GM19467 (cell line): Measurements from ENCODE around the gene PEX3.
A peak's percentile ranks its signal among the peaks of the same experiment; 100 is the strongest.

Experiments
- ATAC-seq: cut with Tn5 transposase; IDR thresholded peaks from one replicate; pipeline ENCODE4 v1.9.1; 2021; ENCODE audit warnings: mild to moderate bottlenecking, moderate library complexity; ENCODE audit not compliant: unreplicated experiment

The PEX3 gene

DNA sequence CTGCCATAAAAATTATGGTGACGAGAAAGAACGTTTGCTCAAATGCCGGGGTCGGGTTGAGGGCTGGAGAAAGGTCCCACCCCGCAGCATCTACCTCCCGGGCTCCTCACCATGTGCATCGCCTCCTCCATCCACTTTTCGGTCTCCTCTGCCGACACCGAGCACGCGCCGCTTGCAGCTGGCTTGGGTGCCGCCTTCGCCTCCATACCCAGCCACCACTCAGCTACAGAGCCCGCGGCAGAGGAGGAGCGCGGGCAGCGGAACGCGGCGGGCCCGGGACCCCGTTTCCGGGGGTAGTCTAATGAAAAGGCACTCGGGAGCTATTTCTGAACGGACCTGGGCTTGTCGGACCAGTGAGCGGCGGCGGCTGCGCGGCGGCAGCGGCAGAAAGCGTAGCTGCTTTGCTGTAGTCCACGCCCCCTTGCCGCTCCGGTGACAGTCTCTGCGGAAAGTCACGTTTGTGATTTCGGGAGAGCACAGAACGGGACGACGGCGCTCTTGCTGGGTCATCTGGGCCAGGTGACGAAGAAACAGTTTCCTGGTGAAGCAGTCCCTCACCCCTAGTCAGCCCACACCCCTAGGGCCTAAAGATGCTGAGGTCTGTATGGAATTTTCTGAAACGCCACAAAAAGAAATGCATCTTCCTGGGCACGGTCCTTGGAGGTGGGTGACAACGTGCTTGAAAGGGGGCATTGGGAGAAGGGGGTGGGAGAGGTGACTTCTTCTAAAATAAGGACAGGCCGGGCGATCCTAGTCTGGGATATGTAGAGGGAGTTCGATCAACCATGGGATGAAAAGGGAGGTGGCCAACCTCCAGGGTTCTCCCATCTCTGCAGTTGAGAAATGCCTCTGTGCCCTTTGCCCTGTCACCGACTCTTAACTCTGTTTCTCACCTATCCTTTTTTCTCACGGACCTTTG, at the start of gene PEX3, which contains the start of gene ADAT2:
TSS of gene PEX3 (plus strand) at position 353 of the 919 bp plus-strand sequence. CDS start at position 591, 238 bp downstream.
TSS of gene ADAT2 (minus strand) at position 243 of the 919 bp plus-strand sequence. CDS start at position 206, 37 bp downstream.
- peak; percentile 98 for ATAC-seq

GRCh38 chr6:143401068-143401446, 49.5 kb upstream of the PEX3 start:
- ATAC-seq: no peak

DNA sequence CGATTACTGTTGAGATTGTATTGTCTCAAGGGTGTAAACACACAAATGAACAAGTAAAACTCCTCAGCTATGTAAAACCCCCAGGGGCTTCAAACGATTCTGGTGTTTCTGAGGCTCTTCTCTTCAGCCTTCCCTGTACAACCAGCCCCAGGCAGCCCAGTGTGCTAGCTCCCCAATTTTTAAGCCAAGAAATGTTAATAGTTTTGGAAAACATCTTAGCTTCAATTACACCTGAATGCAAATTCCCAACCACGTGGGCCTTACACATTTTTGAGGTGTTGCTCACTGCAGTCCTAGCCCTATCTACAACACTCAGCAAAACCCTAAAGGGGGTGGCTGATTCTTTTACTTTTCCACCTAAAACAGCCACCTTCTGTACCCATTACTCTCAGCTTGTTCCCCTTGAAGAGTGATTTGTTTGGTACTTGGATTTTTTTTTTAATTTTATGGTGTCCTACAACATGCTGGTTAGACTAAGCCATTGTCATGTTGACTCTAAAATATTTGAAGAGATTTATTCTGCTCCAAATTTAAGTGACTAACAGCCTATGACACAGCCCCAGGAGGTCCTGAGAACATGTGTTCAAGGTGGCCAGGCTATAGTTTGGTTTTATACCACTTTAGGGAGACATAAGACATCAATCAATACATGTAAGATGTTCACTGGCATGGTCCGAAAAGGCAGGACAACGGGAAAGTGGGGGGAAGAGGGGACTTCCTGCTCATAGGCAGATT, 48.8 kb upstream of the PEX3 start:
- no peak for ATAC-seq

DNA sequence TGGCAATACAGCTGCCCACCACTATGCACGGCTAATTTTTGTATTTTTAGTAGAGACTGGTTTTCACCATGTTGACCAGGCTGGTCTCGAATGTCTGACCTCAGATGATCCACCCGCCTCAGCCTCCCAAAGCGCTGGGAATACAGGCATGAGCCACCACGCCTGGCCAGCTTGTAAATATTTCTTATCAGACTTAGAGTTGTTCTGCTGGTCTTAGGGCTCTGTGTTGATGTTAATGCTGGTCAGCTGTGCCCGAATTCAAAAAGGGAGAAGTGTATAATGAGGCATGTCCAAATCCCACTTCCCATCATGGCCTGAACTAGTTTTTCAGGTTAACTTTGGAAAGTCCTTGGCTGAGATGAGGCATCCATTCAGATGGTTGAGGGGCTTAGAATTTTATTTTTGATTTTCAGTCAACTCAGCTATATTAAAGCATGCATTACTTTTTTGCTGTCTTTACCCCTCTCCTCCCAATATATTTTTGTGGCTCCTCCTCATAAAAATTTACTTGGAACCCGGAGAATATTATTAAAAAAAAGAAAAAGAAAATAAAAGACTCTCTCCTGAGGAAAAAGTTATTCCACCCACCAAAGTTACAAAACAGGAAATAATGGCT, 47.8 kb upstream of the PEX3 start:
- ATAC-seq: no peak

GRCh38 chr6:143405373-143406154, 45.0 kb upstream of the PEX3 start:
- no peak for ATAC-seq

- ATAC-seq: no peak
Observed at GRCh38 chr6:143406673-143407072, 43.9 kb upstream of the PEX3 start.

DNA sequence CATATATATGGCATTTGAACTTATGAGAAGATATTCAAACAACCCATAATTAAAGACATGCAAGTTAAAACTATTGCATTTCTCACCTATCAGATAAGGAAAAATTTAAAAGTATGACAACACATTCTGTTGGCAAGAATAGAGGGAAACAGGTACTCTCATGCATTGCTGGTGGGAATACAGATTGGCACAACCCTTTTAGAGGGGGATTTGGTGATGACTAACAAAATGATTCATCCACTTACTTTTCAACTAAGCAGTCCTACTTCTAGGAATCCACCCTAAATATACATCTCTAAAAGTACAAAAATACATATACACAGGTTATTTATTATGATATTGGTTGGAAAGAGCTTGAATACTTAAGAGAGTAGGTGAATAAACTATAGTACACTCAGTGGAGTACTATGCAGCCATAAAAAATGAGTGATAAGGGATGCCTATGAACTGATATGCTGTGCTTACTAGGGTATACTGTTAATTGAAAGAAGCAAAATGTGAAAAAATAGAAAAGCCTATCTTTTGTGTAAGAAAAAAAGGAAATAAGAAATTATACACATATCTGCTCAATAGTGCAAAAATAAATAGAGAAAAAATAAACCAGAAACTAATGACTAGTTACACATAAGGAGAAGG, 42.3 kb upstream of the PEX3 start:
- ATAC-seq: no peak

DNA sequence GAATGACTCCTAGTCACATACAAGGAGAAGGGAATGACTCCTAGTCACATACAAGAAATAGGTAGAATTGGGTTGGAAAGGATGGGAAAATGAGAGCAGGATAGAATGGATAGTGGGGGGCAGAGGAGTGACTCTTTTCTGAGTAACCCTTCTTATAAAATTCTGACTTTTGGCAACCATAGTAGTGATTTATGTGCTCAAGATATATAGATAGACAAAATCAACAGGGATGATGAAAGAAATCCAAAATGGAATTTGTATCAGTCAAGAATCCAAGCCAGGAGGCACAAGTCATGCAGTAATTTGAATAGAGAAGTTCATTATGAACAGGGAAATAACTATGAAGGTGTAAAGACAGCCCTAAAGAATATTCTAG, 41.8 kb upstream of the PEX3 start:
- ATAC-seq: no peak

GRCh38 chr6:143410859-143411270, 39.7 kb upstream of the PEX3 start:
- ATAC-seq: no peak

- ATAC-seq: no peak
Observed at GRCh38 chr6:143414769-143415168, 35.8 kb upstream of the PEX3 start.

DNA sequence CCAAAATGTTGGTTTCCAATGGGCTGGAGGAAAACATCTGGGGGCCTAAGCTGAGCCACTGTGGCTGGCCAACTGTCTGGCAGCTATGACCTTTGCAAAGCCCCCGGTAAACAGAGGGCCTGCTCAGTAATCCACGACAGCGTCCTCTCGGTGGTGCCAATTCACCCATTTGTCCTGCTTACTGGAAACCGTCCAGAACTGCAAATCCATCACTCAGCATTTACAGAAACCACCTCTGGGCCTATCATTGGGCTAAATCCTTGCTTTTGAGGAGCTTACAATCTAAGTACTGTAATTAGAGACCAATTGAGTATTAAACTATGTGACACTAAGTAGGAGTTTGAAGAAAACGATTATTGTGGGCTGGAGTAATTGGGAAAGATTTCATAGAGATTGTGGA, 31.1 kb upstream of the PEX3 start:
- ATAC-seq: no peak

- no peak for ATAC-seq
Observed at GRCh38 chr6:143426026-143426425, 24.6 kb upstream of the PEX3 start.

DNA sequence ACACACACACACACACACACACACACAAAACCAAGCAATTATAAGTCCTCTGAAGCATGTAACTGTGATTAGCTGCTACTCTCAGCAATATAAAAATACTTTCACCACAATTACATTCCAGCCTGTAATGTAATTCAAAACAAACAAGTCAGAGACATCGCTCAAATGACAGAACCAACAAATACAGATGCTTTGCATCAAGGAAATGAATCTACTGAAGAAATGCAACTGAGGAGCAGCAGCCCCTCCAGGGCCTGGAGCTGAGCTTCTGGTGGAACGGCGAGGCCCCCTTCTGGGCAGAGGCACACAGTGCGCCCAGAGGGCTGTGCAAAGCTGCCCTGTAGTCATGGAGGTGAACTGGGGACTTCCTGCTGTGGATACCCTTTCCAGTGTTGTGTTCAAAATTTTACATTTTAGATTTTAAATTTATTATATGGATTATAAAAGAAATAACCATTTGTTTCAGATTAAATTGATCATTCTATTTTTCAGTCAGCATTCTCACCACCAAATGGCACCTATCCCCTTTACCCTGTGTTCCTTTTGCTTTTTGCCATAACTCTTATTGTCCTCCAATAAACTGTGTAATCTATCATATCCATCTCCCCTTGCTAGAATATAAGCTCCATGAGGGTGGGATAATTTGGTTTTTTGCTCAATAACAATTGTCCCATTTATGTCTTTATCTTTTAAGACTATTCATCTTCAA, 23.3 kb upstream of the PEX3 start:
- ATAC-seq: peak; percentile 99

GRCh38 chr6:143429970-143430369, 20.6 kb upstream of the PEX3 start:
- ATAC-seq: no peak

GRCh38 chr6:143431226-143431625, 19.4 kb upstream of the PEX3 start:
- ATAC-seq: no peak

DNA sequence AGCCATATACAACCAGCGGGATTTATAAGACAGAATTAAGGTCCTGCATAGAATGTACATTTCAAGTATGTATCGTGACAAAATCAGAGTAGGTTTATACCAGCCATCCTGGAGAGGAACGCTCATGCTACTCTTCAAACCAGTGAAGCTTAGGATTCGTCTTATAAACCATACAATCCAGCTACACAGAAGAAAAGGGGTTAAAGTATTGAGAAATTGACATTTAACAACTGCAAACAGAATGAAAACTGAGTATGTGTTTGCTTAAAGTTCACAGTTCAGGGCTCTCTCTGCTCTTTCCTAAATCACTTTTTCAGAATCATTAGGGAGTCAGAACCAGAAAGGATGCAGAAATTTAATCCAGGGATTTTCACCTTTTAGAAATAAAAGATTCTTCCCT, 18.0 kb upstream of the PEX3 start:
- no peak for ATAC-seq

DNA sequence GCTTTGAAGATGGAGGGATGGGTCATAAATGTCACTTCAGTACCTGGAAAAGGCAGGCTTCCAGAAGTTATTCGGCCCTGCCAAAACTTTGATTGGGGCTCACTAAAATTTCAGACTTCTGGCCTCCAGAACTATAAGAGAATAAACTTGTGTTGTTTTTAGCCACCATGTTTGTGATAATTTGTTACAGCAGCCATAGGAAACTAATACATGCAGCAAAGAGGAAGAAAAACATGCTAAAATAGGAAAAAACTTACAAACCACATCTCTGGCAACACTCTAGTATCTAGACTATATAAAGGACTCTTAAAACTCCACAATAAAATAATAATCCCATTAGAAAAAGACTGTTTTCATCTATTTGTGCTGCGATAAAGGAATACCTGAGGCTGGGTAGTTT, 9.6 kb upstream of the PEX3 start:
- no peak for ATAC-seq

GRCh38 chr6:143441680-143442545, 8.7 kb upstream of the PEX3 start:
- ATAC-seq: no peak

GRCh38 chr6:143443096-143443495, 7.5 kb upstream of the PEX3 start:
- no peak for ATAC-seq
